Fibroblast of mammary gland (primary cell): ENCODE data around the gene TWSG1.
"Not testable (repeated sequence)": the region's sequence is repeated elsewhere in the genome, so short reads cannot be mapped to it uniquely, and the experiment has no call there.

Experiments used
- DNase-seq: peaks from one replicate; pipeline ENCODE4 v3.0.0-alpha.2; 2010; ENCODE audit warnings: low read depth
- H3K4me3 ChIP-seq: 2 replicates; pipeline ENCODE4 v1.5.1; 2011; ENCODE audit warnings: low read depth, mild to moderate bottlenecking, low read length, moderate library complexity; ENCODE audit not compliant: control insufficient read depth
- CTCF ChIP-seq: conservative IDR thresholded peaks from 2 replicates; pipeline ENCODE4 v1.5.1; 2011; ENCODE audit warnings: low read depth, low read length, inconsistent platforms; ENCODE audit not compliant: control insufficient read depth, insufficient read depth

The TWSG1 gene

DNA sequence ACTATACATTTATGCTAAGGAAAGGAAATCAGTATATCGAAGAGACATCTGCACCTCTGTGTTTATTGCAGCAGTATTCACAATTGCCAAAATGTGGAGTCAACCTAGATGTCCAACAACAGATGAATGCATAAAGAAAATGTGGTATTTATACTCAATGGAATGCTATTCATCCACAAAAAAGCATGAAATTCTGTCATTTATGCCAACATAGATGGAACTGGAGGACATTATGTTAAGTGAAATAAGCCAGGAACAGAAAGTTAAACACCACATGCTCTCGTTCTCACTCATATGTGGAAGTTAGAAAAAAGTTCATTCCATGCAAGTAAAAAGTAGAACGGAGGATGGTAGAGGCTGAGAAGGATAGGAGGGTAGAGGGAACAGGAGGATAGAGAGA lies 59.5 kb downstream of the TWSG1 start:
- DNase-seq, result no peak
- H3K4me3 ChIP-seq, result no peak overlapping the region
- TF ChIP-seq CTCF, result no peak

DNA sequence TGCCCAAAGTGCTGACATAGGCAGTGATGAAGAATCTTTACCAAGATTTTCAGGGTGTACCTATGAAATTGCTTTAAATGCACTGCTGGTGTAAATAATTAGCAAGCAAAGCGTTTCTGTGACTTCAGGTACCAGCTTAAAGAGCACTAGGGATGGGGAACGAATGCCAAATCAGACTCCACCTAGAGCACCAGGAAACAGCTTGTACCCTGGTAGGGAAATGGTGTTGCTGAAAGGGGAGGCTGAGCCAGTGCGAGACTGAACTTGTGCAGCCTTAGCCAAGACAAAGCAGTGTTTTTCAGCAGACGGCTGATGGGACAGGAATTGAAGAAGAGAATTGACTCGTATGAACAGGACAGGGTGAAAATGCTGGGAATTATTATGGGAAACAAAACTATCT lies 65.6 kb downstream of the TWSG1 start:
- no peak overlapping the region for H3K4me3 ChIP-seq
- no peak for DNase-seq
- TF ChIP-seq CTCF, result no peak

- H3K4me3 ChIP-seq, result no peak overlapping the region
- no peak for DNase-seq
- TF ChIP-seq CTCF, result no peak
These were observed 66.6 kb downstream of the TWSG1 start for GRCh38 chr18:9401176-9401575.

- H3K4me3 ChIP-seq, DNase-seq: not testable (repeated sequence)
These were observed 67.9 kb downstream of the TWSG1 start for GRCh38 chr18:9402358-9403007.

GRCh38 chr18:9403795-9404564 lies 69.4 kb downstream of the TWSG1 start:
- no peak overlapping the region for H3K4me3 ChIP-seq
- DNase-seq, result peak; percentile 19

GRCh38 chr18:9404565-9405060 lies 70.0 kb downstream of the TWSG1 start:
- no peak for TF ChIP-seq CTCF
- H3K4me3 ChIP-seq, result no peak overlapping the region
- DNase-seq, result no peak

More at GRCh38 chr18:9403795-9404564, 69.4 kb downstream of the TWSG1 start:
- no peak for TF ChIP-seq CTCF

DNA sequence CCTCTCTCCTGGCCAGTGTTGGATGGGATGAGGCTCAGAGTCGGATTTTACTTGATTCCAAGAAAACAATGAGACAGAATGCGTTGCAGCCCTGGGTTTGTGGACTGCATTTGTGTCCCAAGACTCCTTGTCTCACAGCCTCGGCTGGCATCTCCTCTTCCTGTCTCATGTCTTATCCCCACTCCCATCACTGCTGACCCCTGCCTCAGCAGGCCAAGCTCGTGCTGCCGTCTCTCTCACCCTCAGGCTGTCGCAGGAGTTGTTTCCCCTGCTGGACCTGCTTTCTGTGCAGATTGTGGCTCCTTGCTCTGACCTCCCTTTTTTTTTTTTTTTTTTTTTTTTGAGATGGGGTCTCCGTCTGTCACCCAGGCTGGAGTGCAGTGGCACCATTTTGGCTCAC lies 70.6 kb downstream of the TWSG1 start:
- no peak overlapping the region for H3K4me3 ChIP-seq
- DNase-seq, result no peak
- no peak for TF ChIP-seq CTCF
